Small intestine (tissue), 7 donors: ENCODE results near the gene NDUFAF4. TPM values are rescaled to one million over a fixed set of nuclear protein-coding genes. Genes with fewer than 3 reads are reported as not detected.
"Not testable (repeated sequence)": the region's sequence is repeated elsewhere in the genome, so short reads cannot be mapped to it uniquely, and the experiment has no call there.

ENCODE experiments used
- DNase-seq, 2 donors: peaks; one replicate each; pipeline versions ENCODE4 v3.0.0 to v3.0.0-alpha.2; 2013
- FAIRE-seq: peaks from 2 replicates; lab custom pipeline; 2012; peaks lifted over from hg19 to GRCh38; lab: Jason Lieb, UNC
- H3K27ac ChIP-seq, 3 donors: one replicate each; pipeline ENCODE4 v1.5.1; 2013; ENCODE audit warnings: low read length in 2 of 3, mild to moderate bottlenecking in 2 of 3, control low read depth in 1 of 3, inconsistent platforms in 1 of 3, low read depth in 1 of 3, moderate library complexity in 1 of 3
- H3K27me3 ChIP-seq, 3 donors: one replicate each; pipeline ENCODE4 v1.6.1; 2013; ENCODE audit warnings: low read length in 3 of 3, inconsistent platforms in 1 of 3; ENCODE audit not compliant: control insufficient read depth in 3 of 3, insufficient read depth in 3 of 3
- H3K36me3 ChIP-seq, 3 donors: one replicate each; pipeline ENCODE4 v1.6.1; 2013; ENCODE audit warnings: low read length in 3 of 3, inconsistent platforms in 1 of 3, low read depth in 1 of 3, mild to moderate bottlenecking in 1 of 3, moderate library complexity in 1 of 3; ENCODE audit not compliant: control insufficient read depth in 3 of 3, insufficient read depth in 2 of 3
- H3K4me1 ChIP-seq, 3 donors: one replicate each; pipeline ENCODE4 v1.6.1; 2013; ENCODE audit warnings: low read length in 2 of 3, inconsistent platforms in 1 of 3, low read depth in 1 of 3, mild to moderate bottlenecking in 1 of 3, moderate library complexity in 1 of 3; ENCODE audit not compliant: control insufficient read depth in 3 of 3, insufficient read depth in 2 of 3
- H3K4me3 ChIP-seq, 3 donors: one replicate each; pipeline ENCODE4 v1.5.1; 2013; ENCODE audit warnings: low read length in 3 of 3, control low read depth in 1 of 3, inconsistent platforms in 1 of 3, low read depth in 1 of 3, mild to moderate bottlenecking in 1 of 3, moderate library complexity in 1 of 3
- H3K9me3 ChIP-seq, 2 donors: one replicate each; pipeline ENCODE4 v1.6.1; 2013; ENCODE audit warnings: low read depth in 1 of 2, low read length in 1 of 2; ENCODE audit not compliant: control insufficient read depth in 2 of 2, insufficient read depth in 1 of 2
- WGBS, 3 donors: extraction: QIAGEN DNeasy Blood & Tissue Kit; methylation state at CpG; one replicate each; pipeline ENCODE4 v1.1.7; 2013; 5-methylcytosine and 5-hydroxymethylcytosine counted together
- polyA plus RNA-seq, 4 donors: library from polyadenylated mRNA; stranded (reverse) in 3 of 4; unstranded in 1 of 4; fragments of 200-250 nt in 3 of 4; fragments of 120-200 nt in 1 of 4; gene quantifications; one replicate each; pipeline versions ENCODE4 v1.2.1 to v1.2.3, GENCODE V29; 2013
- donor health status: healthy with polysubstance abuse.
- donor health status: control.
- donor health status: control.
- donor health status: Bipolar disorder and iron deficiency.
- donor health status: healthy.

NDUFAF4 gene
- polyA plus RNA-seq, 4 donors: 23.5 to 46.2 (median 36.7) TPM

- Histone ChIP-seq H3K4me1 (peaks cover 2 to 6% (median 5%) of the 10 kb centered on the region in 3 donors), H3K27ac (peak overlapping the region; percentile 93 to 97 (median 97)), H3K27me3 (no peaks in the 10 kb centered on the region), H3K9me3 (no peaks in the 10 kb centered on the region), H3K36me3 (no peaks in the 10 kb centered on the region), H3K4me3 (peak overlapping the region; percentile 20 to 91 (median 90))
- 1 to 2% (median 1%) methylated on average over 10 of the region's 10 CpGs for WGBS, 3 donors
- DNase-seq: peak in 1 of 2 donors; percentile 44
- no peak for FAIRE-seq
These were observed 655 bp upstream of the NDUFAF4 start for GRCh38 chr6:96898241-96898851.

GRCh38 chr6:96889146-96889545, 8.5 kb downstream of the NDUFAF4 start:
- Histone ChIP-seq H3K36me3 (peaks cover 0 to 8% (median 3%) of the 10 kb centered on the region in 3 donors), H3K4me3 (no peak overlapping the region), H3K9me3 (no peaks in the 10 kb centered on the region), H3K27me3 (no peaks in the 10 kb centered on the region), H3K4me1 (peaks cover 0 to 2% (median 0%) of the 10 kb centered on the region in 3 donors), H3K27ac (no peak overlapping the region)
- FAIRE-seq: peak; percentile 39
- 0 to 38% (median 3%) methylated on average over 1 of the region's 1 CpG for WGBS, 3 donors
- DNase-seq: no peak

GRCh38 chr6:96888745-96889144, 8.9 kb downstream of the NDUFAF4 start:
- FAIRE-seq (no peak), DNase-seq (no peak)
- Histone ChIP-seq H3K4me3 (no peak overlapping the region), H3K27me3 (no peaks in the 10 kb centered on the region), H3K36me3 (peaks cover 0 to 8% (median 3%) of the 10 kb centered on the region in 3 donors), H3K9me3 (no peaks in the 10 kb centered on the region), H3K4me1 (no peaks in the 10 kb centered on the region), H3K27ac (no peak overlapping the region)
- WGBS, 3 donors: 85 to 87% (median 86%) methylated on average over 5 of the region's 5 CpGs

DNA sequence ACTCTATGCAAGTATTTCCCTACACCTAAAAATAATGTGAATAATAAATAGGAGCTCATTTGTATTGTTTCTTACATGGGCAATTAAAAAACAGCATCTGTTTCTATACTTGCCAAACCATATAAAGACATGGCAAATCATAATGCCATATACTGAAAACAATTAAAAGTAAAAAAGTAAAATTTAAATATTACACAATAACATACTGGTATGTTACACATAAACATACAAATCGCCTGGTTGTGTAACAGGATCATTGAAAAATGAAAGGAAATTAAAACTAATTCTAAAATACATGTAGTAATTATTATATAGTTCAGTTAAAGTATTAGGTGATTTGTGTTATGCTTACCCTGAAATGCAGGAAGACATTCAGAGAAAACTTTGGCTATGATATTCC, 11.2 kb downstream of the NDUFAF4 start:
- H3K9me3 ChIP-seq: no peaks in the 10 kb centered on the region
- no peak overlapping the region for H3K4me3 ChIP-seq
- WGBS, 3 donors: 83 to 88% (median 88%) methylated on average over 1 of the region's 1 CpG
- DNase-seq: no peak
- FAIRE-seq: no peak
- no peaks in the 10 kb centered on the region for H3K4me1 ChIP-seq
- peaks cover 0 to 3% (median 2%) of the 10 kb centered on the region in 3 donors for H3K36me3 ChIP-seq
- H3K27ac ChIP-seq: no peak overlapping the region
- no peaks in the 10 kb centered on the region for H3K27me3 ChIP-seq

GRCh38 chr6:96885187-96885631, 12.5 kb downstream of the NDUFAF4 start:
- H3K4me3 ChIP-seq: peak overlapping the region in 2 of 3 donors; percentile 4 to 33
- DNase-seq: peak; percentile 63 to 64
- not testable (repeated sequence) for FAIRE-seq

DNA sequence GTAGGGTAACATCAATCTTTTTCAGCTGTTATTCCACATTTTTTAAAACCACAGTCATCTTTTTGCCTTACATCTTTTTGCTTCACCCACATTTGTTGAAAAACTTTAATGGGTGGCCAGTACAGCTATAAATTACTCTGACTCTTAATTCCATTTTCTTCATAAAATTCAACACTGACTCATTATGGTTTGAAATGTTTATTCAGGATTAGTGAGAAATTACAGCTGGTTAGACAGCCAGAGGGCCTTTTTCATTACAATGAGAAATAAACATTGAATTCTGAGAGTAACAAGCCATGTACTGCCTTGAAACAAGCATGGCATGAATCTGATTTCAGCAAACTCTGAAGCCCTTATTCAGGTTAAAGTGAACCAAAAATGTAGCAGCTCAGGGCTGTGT, 19.5 kb downstream of the NDUFAF4 start:
- DNase-seq (no peak), FAIRE-seq (no peak)
- Histone ChIP-seq H3K4me3 (no peak overlapping the region), H3K36me3 (no peaks in the 10 kb centered on the region), H3K9me3 (no peaks in the 10 kb centered on the region), H3K4me1 (no peaks in the 10 kb centered on the region), H3K27ac (peak overlapping the region in 1 of 3 donors; percentile 1), H3K27me3 (peaks cover 0 to 3% (median 0%) of the 10 kb centered on the region in 3 donors)

More at GRCh38 chr6:96885187-96885631, 12.5 kb downstream of the NDUFAF4 start:
- H3K4me1 ChIP-seq, H3K36me3 ChIP-seq, H3K9me3 ChIP-seq, H3K27me3 ChIP-seq: not testable (repeated sequence)
- peak overlapping the region in 1 of 3 donors; percentile 50 for H3K27ac ChIP-seq
- WGBS, 3 donors: 21 to 47% (median 25%) methylated on average over 4 to 5 of the region's 5 CpGs

GRCh38 chr6:96876886-96877545, 20.7 kb downstream of the NDUFAF4 start:
- Histone ChIP-seq H3K4me1 (no peaks in the 10 kb centered on the region), H3K27ac (peak overlapping the region in 1 of 3 donors; percentile 54), H3K27me3 (peaks cover 0 to 3% (median 0%) of the 10 kb centered on the region in 3 donors), H3K4me3 (no peak overlapping the region), H3K9me3 (no peaks in the 10 kb centered on the region), H3K36me3 (no peaks in the 10 kb centered on the region)
- WGBS, 3 donors: 72 to 92% (median 82%) methylated on average over 9 of the region's 9 CpGs
- DNase-seq (no peak), FAIRE-seq (no peak)

DNA sequence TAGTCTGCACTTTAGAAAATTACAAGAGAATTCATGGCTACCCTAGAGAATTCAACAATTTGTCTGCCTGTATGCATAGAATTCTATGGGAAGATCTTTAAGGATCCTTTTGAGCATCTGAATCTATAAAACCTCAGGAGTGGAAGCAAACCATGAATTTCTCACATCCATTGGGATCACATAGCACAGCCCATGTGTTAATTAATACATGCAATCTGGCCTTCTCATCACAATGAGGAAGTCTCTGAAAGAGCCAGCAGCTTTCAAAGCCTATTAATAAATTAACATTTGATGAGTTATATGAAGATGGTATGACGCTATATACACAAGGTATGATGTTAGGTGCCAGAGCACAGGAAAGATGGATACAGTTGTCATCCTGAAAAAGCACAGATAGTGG, 24.7 kb downstream of the NDUFAF4 start:
- Histone ChIP-seq H3K4me3 (no peak overlapping the region), H3K27ac (no peak overlapping the region), H3K4me1 (no peaks in the 10 kb centered on the region), H3K27me3 (no peaks in the 10 kb centered on the region), H3K36me3 (no peaks in the 10 kb centered on the region), H3K9me3 (no peaks in the 10 kb centered on the region)
- no peak for FAIRE-seq
- DNase-seq: no peak
- WGBS, 3 donors: 81 to 92% (median 86%) methylated on average over 1 of the region's 1 CpG
